ENCODE data around the gene DDX55.

DNA sequence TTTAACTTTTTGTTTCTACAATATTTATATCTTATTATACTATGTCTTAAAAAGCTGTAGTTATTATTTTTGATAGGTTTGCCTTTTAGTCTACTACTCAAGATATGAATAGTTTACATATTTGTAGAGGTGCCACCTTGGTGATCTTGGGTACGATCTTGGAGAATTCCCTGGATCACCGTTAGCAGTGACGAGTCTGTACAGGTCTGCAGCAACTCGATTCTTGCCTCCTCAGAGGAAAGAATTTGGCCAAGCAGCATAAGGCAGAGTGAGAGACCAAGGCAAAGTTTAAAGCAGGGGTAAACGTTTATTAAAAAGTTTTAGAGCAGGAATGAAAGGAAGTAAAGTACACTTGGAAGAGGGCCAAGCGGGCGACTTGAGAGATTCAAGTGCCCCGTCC lies 65.9 kb downstream of the DDX55 start:
- TF ChIP-seq EZH2 (IDR thresholded peaks at IDR 0.05; ENCODE audit: borderline replicate concordance, low read depth, low read length, severe bottlenecking) (no peak), CTCF (IDR thresholded peaks at IDR 0.05; ENCODE audit: borderline replicate concordance, extremely low read depth, low read length, poor library complexity, severe bottlenecking) (no peak)
